K562 (cell line): ENCODE data around the gene RPL3. TPM values are rescaled to one million over a fixed set of nuclear protein-coding genes. Genes with fewer than 3 reads are reported as not detected.

Experiments used
- ARID1B ChIP-seq: fragments of 450-650 bp; IDR thresholded peaks from 2 replicates; pipeline ENCODE4 v1.6.1; 2016; ENCODE audit warnings: antibody characterized with exemption, mild to moderate bottlenecking, inconsistent platforms
- BRD9 ChIP-seq: fragments of 450-650 bp; IDR thresholded peaks from 2 replicates; pipeline ENCODE4 v1.6.1; 2018; ENCODE audit warnings: low read depth; ENCODE audit not compliant: partially characterized antibody
- C11orf30 ChIP-seq: fragments of 450-650 bp; IDR thresholded peaks from 2 replicates; pipeline ENCODE4 v1.6.1; 2016; ENCODE audit warnings: low read depth, mild to moderate bottlenecking
- CTBP1 ChIP-seq: fragments of 450-650 bp; IDR thresholded peaks from 2 replicates; pipeline ENCODE4 v1.6.1; 2016; ENCODE audit warnings: borderline replicate concordance
- HDGF ChIP-seq: fragments of 450-650 bp; IDR thresholded peaks from 2 replicates; pipeline ENCODE4 v1.6.1; 2016
- HMGN3 ChIP-seq: IDR thresholded peaks from 2 replicates; pipeline ENCODE4 v1.6.1; 2011; ENCODE audit warnings: borderline replicate concordance, low read depth, mild to moderate bottlenecking, mixed read lengths, low read length; ENCODE audit not compliant: insufficient read length; ENCODE audit errors: extremely low read depth
- HNRNPUL1 ChIP-seq: fragments of 200-400 bp; formaldehyde crosslinking; IDR thresholded peaks from 2 replicates; pipeline ENCODE4 v1.6.1; 2017; ENCODE audit warnings: low read length
- MAFG ChIP-seq: fragments of 450-650 bp; conservative IDR thresholded peaks from 2 replicates; pipeline ENCODE4 v1.6.1; 2016; ENCODE audit warnings: missing genetic modification characterization, missing compliant biosample characterization
- MYNN ChIP-seq, 2 experiments: sonication (generic); formaldehyde crosslinking in 1 of 2; IDR thresholded peaks; 2 replicates each; pipeline versions ENCODE4 v1.5.0 to v1.6.1; 2016 to 2020; ENCODE audit warnings: antibody characterized with exemption in 1 of 2, missing genetic modification reagents in 1 of 2
- PHB2 ChIP-seq: fragments of 450-650 bp; IDR thresholded peaks from 2 replicates; pipeline ENCODE4 v1.6.1; 2017; ENCODE audit warnings: low read depth
- POLR2AphosphoS5 ChIP-seq: IDR thresholded peaks from 2 replicates; pipeline ENCODE4 v1.6.1; 2011; ENCODE audit warnings: mild to moderate bottlenecking, low read depth, low read length, moderate library complexity; ENCODE audit not compliant: control insufficient read depth, insufficient read depth
- RCOR1 ChIP-seq, 2 experiments: IDR thresholded peaks; 2 replicates each; pipeline ENCODE4 v1.6.1; 2012; ENCODE audit warnings: low read depth in 2 of 2, low read length in 2 of 2, borderline replicate concordance in 1 of 2, improper control_type of control experiment in 1 of 2
- RNF2 ChIP-seq: sonication (generic); IDR thresholded peaks from 2 replicates; pipeline ENCODE4 v1.6.1; 2016
- SMARCA4 ChIP-seq: fragments of 450-650 bp; IDR thresholded peaks from 2 replicates; pipeline ENCODE4 v1.6.1; 2016
- SNRNP70 ChIP-seq: fragments of 200-400 bp; formaldehyde crosslinking; optimal IDR thresholded peaks from 2 replicates; pipeline ENCODE3; 2017; ENCODE audit warnings: low read depth, low read length
- TAL1 ChIP-seq: fragments of 450-650 bp; IDR thresholded peaks from 2 replicates; pipeline ENCODE4 v1.6.1; 2016; ENCODE audit warnings: mild to moderate bottlenecking
- ZBTB17 ChIP-seq: fragments of 450-650 bp; formaldehyde crosslinking; IDR thresholded peaks from 2 replicates; pipeline ENCODE4 v1.4.0; 2020; ENCODE audit warnings: mild to moderate bottlenecking
- ZBTB2 ChIP-seq: fragments of 450-650 bp; IDR thresholded peaks from 2 replicates; pipeline ENCODE4 v1.6.1; 2016; ENCODE audit warnings: antibody characterized with exemption
- ZFPM2 ChIP-seq: fragments of 250-450 bp; sonication (Bioruptor Pico); IDR thresholded peaks from 2 replicates; pipeline ENCODE4 v1.5.1; 2022; ENCODE audit warnings: mild to moderate bottlenecking
- ZNF212 ChIP-seq: fragments of 450-650 bp; formaldehyde crosslinking; IDR thresholded peaks from 2 replicates; pipeline ENCODE4 v1.4.0; 2020; ENCODE audit warnings: mild to moderate bottlenecking
- ZNF512 ChIP-seq: IDR thresholded peaks from 2 replicates; pipeline ENCODE4 v1.6.1; 2016; ENCODE audit warnings: missing genetic modification characterization, missing compliant biosample characterization
- ZNF75A ChIP-seq: fragments of 450-650 bp; formaldehyde crosslinking; IDR thresholded peaks from 2 replicates; pipeline ENCODE4 v1.4.0; 2020; ENCODE audit warnings: mild to moderate bottlenecking
- polyA plus RNA-seq, 8 experiments: library from polyadenylated mRNA; depleted of rRNA in 4 of 8; stranded (reverse) in 5 of 8; unstranded in 3 of 8; fragments of >200 nt; fragmentation: Nextera tagmentation in 2 of 8; fragmentation: Illumina TruSeq in 1 of 8; extraction: Ambion mirVana in 2 of 8; extraction: Trizol in 1 of 8; gene quantifications; 2 replicates each; pipeline versions ENCODE4 v1.2.1 to v1.2.3, GENCODE V29; 2011 to 2014; ENCODE audit warnings: inconsistent platforms in 1 of 8, missing spikeins in 1 of 8
- total RNA-seq, 7 experiments: library from RNA; depleted of rRNA in 6 of 7; stranded (reverse); fragments of >200 nt in 6 of 7; fragmentation: Illumina TruSeq in 2 of 7; extraction: Trizol in 2 of 7; gene quantifications; 2 replicates each; pipeline versions ENCODE4 v1.2.1 to v1.2.3, GENCODE V29; 2011 to 2021; ENCODE audit warnings: low replicate concordance in 1 of 7
- TF ChIP-seq, protein P1 (sequence below): sonication (generic); formaldehyde crosslinking; IDR thresholded peaks from 2 replicates; pipeline ENCODE4 v1.8.0; 2022; ENCODE audit warnings: mild to moderate bottlenecking, missing genetic modification reagents
- TF ChIP-seq, protein P2 (sequence below), 3 experiments: fragments of 200-800 bp in 1 of 3; sonication (Bioruptor generic) in 1 of 3; sonication (generic) in 1 of 3; formaldehyde crosslinking in 1 of 3; IDR thresholded peaks; 2 replicates each; pipeline versions ENCODE4 v1.6.1 to v1.8.0; 2016 to 2022; ENCODE audit warnings: mild to moderate bottlenecking in 2 of 3, missing compliant biosample characterization in 2 of 3, missing genetic modification characterization in 2 of 3, missing genetic modification reagents in 1 of 3

RPL3 gene
- total and polyA plus RNA-seq, 9 of the 15 experiments (the other 6 are each of a cell fraction or from before 2014, with no cell fraction given): 1,624 to 4,066 (median 2,565) TPM

GRCh38 chr22:39273950-39274887 lies 45.2 kb downstream of the RPL3 start (continued):
- TF ChIP-seq HMGN3: peak; percentile 41
- peak; percentile 77 for TF ChIP-seq C11orf30
- TF ChIP-seq CTBP1: peak; percentile 13; the same call in 1 of the 2 replicates
- no peak for TF ChIP-seq HNRNPUL1
- peak; percentile 84 for TF ChIP-seq ARID1B
- no peak for TF ChIP-seq ZNF75A (CRISPR knock-in tag)
- no peak for TF ChIP-seq MYNN (IDR thresholded peaks at IDR 0.05)
- TF ChIP-seq MYNN (CRISPR knock-in tag; IDR thresholded peaks at IDR 0.05): no peak
- peak; percentile 37 for TF ChIP-seq SMARCA4
- TF ChIP-seq ZFPM2 (CRISPR knock-in tag): no peak
- peak; percentile 61; the same call in 1 of the 2 replicates for TF ChIP-seq TAL1
- no peak for TF ChIP-seq ZNF212 (CRISPR knock-in tag)
- TF ChIP-seq BRD9: peak; percentile 68
- no peak for TF ChIP-seq SNRNP70
- no peak for TF ChIP-seq ZBTB17 (CRISPR knock-in tag)
- TF ChIP-seq, protein P1, sequence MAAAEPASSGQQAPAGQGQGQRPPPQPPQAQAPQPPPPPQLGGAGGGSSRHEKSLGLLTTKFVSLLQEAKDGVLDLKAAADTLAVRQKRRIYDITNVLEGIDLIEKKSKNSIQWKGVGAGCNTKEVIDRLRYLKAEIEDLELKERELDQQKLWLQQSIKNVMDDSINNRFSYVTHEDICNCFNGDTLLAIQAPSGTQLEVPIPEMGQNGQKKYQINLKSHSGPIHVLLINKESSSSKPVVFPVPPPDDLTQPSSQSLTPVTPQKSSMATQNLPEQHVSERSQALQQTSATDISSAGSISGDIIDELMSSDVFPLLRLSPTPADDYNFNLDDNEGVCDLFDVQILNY (CRISPR knock-in tag): no peak
- TF ChIP-seq ZNF512 (tag): no peak
- TF ChIP-seq ZBTB2: 0 out of 2 replicates have a peak, but pooled peaks have one; percentile 24
- no peak for TF ChIP-seq PHB2
- 0 out of 2 replicates have a peak, but pooled peaks have one; percentile 23 for TF ChIP-seq RNF2
- 0 out of 2 replicates have a peak, but pooled peaks have one; percentile 16 for TF ChIP-seq MAFG (tag)
- TF ChIP-seq, protein P2, sequence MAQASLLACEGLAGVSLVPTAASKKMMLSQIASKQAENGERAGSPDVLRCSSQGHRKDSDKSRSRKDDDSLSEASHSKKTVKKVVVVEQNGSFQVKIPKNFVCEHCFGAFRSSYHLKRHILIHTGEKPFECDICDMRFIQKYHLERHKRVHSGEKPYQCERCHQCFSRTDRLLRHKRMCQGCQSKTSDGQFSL (CRISPR knock-in tag; IDR thresholded peaks at IDR 0.05): no peak
- TF ChIP-seq, protein P2 (tag; IDR thresholded peaks at IDR 0.05): no peak
- peak; percentile 70 for TF ChIP-seq POLR2AphosphoS5
- peak in 1 of 2 experiments; percentile 50; a peak in 1 of 4 replicates for TF ChIP-seq RCOR1 (IDR thresholded peaks at IDR 0.05; ENCODE audit: borderline replicate concordance in 1 of 2, low read depth in 2 of 2, low read length in 2 of 2)
- TF ChIP-seq HDGF: 0 out of 2 replicates have a peak, but pooled peaks have one; percentile 47
